ENCODE measurements around the gene SLC13A3. TPM values are rescaled to one million over a fixed set of nuclear protein-coding genes. Genes with fewer than 3 reads are reported as not detected.

The SLC13A3 gene
- total and polyA plus RNA-seq, 2 donors from 2014 or later = 31.5 to 241 TPM

DNA sequence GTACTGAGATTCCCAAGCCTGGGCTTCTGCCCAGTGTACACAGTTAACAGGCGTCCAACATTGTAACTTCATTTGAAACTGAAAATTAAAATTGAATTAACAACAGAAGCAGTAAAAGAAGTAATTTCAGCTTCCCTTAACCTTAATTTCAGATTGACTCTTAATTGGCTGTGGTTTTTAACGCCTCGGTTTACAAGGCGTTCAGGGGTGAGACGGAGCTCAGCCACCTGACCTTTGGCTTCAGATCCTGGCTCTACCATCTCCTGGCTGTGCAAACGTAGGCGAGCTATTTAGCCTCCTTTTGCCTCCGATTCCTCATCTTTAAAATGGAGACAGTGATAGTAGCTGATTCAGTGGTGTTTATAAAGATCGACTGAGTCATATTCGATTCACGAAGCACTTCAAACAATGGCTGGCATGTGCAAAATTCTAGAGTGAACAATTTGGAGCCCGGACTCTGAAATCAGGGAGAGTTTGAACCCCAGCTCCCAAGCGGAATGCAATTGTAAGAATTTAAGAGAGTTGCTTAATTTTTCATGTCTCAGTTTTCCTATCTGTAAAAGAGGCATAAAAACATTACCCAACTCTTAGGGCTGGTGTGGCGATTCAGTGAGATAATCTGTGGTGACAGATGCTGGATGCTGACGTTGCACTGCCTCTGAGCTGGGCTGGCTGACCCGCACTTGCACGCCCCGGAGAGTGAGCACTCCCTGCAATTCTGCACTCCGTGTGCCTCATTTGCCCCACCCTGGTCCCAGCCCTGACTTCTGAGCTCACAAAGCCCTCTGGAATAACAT lies 77.3 kb downstream of the SLC13A3 start:
- no peaks in the 10 kb centered on the region for H3K27me3 ChIP-seq (ENCODE audit: control insufficient read depth, insufficient read depth, low read length)
- DNase-seq (no peak), FAIRE-seq (no peak)
- intact Hi-C loops (cut with DNase I) = no loop called here
- H3K4me3 ChIP-seq (ENCODE audit: low read length in 3 of 3) = no peak overlapping the region
- TF ChIP-seq, protein P1, sequence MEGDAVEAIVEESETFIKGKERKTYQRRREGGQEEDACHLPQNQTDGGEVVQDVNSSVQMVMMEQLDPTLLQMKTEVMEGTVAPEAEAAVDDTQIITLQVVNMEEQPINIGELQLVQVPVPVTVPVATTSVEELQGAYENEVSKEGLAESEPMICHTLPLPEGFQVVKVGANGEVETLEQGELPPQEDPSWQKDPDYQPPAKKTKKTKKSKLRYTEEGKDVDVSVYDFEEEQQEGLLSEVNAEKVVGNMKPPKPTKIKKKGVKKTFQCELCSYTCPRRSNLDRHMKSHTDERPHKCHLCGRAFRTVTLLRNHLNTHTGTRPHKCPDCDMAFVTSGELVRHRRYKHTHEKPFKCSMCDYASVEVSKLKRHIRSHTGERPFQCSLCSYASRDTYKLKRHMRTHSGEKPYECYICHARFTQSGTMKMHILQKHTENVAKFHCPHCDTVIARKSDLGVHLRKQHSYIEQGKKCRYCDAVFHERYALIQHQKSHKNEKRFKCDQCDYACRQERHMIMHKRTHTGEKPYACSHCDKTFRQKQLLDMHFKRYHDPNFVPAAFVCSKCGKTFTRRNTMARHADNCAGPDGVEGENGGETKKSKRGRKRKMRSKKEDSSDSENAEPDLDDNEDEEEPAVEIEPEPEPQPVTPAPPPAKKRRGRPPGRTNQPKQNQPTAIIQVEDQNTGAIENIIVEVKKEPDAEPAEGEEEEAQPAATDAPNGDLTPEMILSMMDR (IDR thresholded peaks at IDR 0.05; ENCODE audit: borderline replicate concordance, extremely low read depth, insufficient read depth) = no peak
- H3K36me3 ChIP-seq (ENCODE audit: control insufficient read depth in 2 of 3, insufficient read depth in 3 of 3, low read length in 3 of 3) = peaks cover 0 to 11% (median 5%) of the 10 kb centered on the region in 3 donors
- H3K27ac ChIP-seq (ENCODE audit: low read depth in 2 of 2, low read length in 2 of 2) = no peak overlapping the region
- no peaks in the 10 kb centered on the region for H3K9me3 ChIP-seq (ENCODE audit: control insufficient read depth in 2 of 3, insufficient read depth in 1 of 3, low read length in 3 of 3)
- H3K9ac ChIP-seq (ENCODE audit: low read length in 3 of 3) = no peak overlapping the region
- no peaks in the 10 kb centered on the region for H3K4me1 ChIP-seq (ENCODE audit: control insufficient read depth in 2 of 3, insufficient read depth in 2 of 3, low read depth in 1 of 3, low read length in 3 of 3)

DNA sequence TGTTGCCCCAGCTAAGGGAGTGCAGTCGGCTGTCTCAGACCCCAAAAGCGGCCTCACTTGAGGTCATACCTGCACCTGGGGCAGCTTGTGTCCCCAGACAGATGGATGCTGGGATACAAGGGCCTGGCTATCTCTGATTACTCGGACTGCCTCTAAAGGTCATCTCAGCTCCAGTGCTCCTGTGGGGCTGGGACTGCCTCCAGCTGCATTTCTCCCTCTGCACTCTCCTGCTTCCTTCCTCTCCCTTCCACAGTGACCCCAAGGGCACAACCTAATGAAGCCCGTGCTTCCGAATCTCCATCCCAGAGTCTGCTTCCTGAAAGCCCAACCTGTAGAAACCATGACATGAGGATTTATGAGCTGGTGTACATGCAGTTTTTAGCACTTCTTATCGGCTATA lies 78.0 kb downstream of the SLC13A3 start:
- intact Hi-C loops (cut with DNase I) = no loop called here
- FAIRE-seq = no peak
- H3K36me3 ChIP-seq (ENCODE audit: control insufficient read depth in 2 of 3, insufficient read depth in 3 of 3, low read length in 3 of 3) = peaks cover 0 to 11% (median 5%) of the 10 kb centered on the region in 3 donors
- H3K9ac ChIP-seq (ENCODE audit: low read length in 3 of 3) = no peak overlapping the region
- H3K9me3 ChIP-seq (ENCODE audit: control insufficient read depth in 2 of 3, insufficient read depth in 1 of 3, low read length in 3 of 3) = no peaks in the 10 kb centered on the region
- TF ChIP-seq, protein P1 (IDR thresholded peaks at IDR 0.05; ENCODE audit: borderline replicate concordance, extremely low read depth, insufficient read depth) = no peak
- H3K27me3 ChIP-seq (ENCODE audit: control insufficient read depth, insufficient read depth, low read length) = no peaks in the 10 kb centered on the region
- no peak overlapping the region for H3K27ac ChIP-seq (ENCODE audit: low read depth in 2 of 2, low read length in 2 of 2)
- peaks cover 0 to 2% (median 0%) of the 10 kb centered on the region in 3 donors for H3K4me1 ChIP-seq (ENCODE audit: control insufficient read depth in 2 of 3, insufficient read depth in 2 of 3, low read depth in 1 of 3, low read length in 3 of 3)
- peak in 3 of 5 donors; percentile 24 to 73 (median 43) for DNase-seq
- no peak overlapping the region for H3K4me3 ChIP-seq (ENCODE audit: low read length in 3 of 3)

DNA sequence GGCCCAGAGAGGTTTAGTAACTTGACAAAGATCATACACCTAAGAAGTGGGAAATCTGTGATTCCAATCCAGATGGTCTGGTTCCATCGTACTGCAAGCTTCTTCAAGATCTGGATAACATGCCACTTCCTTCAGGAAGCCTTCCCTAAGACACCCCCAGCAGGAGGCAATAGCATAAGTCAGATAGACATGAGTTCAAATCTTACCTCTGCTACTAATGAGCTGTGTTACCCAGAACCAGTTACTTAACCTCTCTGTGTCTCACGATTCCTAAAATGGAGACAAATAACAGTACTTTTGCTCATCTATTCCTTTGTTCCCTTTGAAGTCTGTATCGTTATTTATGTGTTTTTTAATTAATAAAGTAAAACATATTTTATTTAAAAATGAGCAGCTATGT lies 78.5 kb downstream of the SLC13A3 start:
- DNase-seq (no peak), FAIRE-seq (no peak)
- peaks cover 0 to 11% (median 5%) of the 10 kb centered on the region in 3 donors for H3K36me3 ChIP-seq (ENCODE audit: control insufficient read depth in 2 of 3, insufficient read depth in 3 of 3, low read length in 3 of 3)
- H3K9ac ChIP-seq (ENCODE audit: low read length in 3 of 3) = no peak overlapping the region
- no peaks in the 10 kb centered on the region for H3K9me3 ChIP-seq (ENCODE audit: control insufficient read depth in 2 of 3, insufficient read depth in 1 of 3, low read length in 3 of 3)
- intact Hi-C loops (cut with DNase I) = no loop called here
- no peaks in the 10 kb centered on the region for H3K27me3 ChIP-seq (ENCODE audit: control insufficient read depth, insufficient read depth, low read length)
- H3K4me1 ChIP-seq (ENCODE audit: control insufficient read depth in 2 of 3, insufficient read depth in 2 of 3, low read depth in 1 of 3, low read length in 3 of 3) = peaks cover 0 to 2% (median 0%) of the 10 kb centered on the region in 3 donors
- no peak overlapping the region for H3K4me3 ChIP-seq (ENCODE audit: low read length in 3 of 3)
- no peak overlapping the region for H3K27ac ChIP-seq (ENCODE audit: low read depth in 2 of 2, low read length in 2 of 2)
- TF ChIP-seq, protein P1 (IDR thresholded peaks at IDR 0.05; ENCODE audit: borderline replicate concordance, extremely low read depth, insufficient read depth) = no peak
